Measurements from ENCODE around the gene PFKFB4.
A peak's percentile ranks its signal among the peaks of the same experiment; 100 is the strongest.

The PFKFB4 gene

DNA sequence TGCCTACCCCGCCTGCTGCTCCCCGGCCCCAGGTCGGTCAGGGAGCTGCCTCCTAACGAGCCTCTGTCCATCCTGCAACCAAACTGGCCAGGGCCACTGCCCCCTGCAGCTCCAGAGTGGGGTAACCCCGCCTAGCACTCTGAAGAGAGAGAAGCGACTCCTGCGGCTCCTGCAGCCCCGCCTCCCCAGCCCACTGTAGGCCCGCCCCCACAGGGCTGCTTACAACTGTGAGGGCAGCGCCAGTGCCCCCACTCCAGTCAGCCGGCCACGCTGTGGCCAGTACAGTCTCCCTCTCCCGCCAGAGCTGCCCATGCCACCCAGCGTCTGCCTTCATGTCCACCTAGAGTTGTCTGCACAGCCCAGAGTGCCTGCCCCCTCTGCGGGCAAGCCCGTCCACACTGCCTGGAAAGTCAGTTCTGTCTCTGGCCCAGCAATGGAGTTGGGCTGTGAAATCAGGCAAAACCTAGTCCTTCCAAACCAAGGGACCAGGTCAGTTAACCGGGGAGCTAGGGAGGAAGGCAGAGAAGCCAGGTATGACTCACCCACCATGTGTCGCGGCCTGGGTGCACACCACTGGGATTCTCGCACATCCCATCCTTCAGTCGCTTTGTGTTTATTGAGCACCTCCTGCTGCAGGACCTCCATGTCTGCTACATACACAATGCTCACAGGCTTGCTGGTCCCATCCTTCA lies 4.6 kb upstream of the PFKFB4 start:
- DNase-seq (ENCODE audit: low read depth): peak; percentile 40
- TF ChIP-seq CTCF (IDR thresholded peaks at IDR 0.05; ENCODE audit: insufficient read depth, low read depth, low read length, missing control alignments): no peak
- no peak overlapping the region for H3K4me3 ChIP-seq (ENCODE audit: low read length)

GRCh38 chr3:48560648-48561018 lies 4.0 kb upstream of the PFKFB4 start:
- DNase-seq (ENCODE audit: low read depth): no peak
- no peak for TF ChIP-seq CTCF (IDR thresholded peaks at IDR 0.05; ENCODE audit: insufficient read depth, low read depth, low read length, missing control alignments)
- no peak overlapping the region for H3K4me3 ChIP-seq (ENCODE audit: low read length)

DNA sequence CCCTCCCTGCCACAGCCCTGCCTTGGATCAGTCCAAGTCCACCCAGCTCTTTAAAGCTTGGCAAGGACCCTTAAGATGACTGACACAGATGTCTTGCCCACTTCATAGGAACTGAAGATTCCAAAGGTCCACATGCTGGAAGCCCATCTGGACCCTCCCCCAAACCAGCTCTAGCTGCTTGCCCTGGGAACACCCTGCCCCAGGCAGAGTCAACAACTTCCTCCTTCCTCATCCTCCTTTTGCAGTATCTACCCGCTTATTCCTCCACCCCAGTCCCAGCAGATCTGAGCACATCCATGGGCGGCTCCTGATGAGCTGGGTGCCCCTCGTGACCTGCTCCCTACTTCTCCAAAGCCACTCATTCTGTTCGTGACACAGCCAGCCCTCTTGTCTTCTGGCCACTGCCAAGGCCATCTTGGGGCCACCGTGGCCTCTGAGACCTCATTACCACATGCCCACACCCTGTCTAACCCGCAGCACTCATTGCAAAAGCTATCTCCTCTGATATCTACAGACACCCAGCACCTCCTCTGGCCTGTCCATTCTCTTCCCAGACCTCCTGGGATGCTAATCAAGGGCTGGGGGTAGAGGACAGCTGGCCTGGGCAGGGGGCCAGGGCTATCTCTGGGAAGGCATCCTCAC lies 2.0 kb upstream of the PFKFB4 start:
- no peak for TF ChIP-seq CTCF (IDR thresholded peaks at IDR 0.05; ENCODE audit: insufficient read depth, low read depth, low read length, missing control alignments)
- H3K4me3 ChIP-seq (ENCODE audit: low read length): no peak overlapping the region
- DNase-seq (ENCODE audit: low read depth): peak; percentile 43

DNA sequence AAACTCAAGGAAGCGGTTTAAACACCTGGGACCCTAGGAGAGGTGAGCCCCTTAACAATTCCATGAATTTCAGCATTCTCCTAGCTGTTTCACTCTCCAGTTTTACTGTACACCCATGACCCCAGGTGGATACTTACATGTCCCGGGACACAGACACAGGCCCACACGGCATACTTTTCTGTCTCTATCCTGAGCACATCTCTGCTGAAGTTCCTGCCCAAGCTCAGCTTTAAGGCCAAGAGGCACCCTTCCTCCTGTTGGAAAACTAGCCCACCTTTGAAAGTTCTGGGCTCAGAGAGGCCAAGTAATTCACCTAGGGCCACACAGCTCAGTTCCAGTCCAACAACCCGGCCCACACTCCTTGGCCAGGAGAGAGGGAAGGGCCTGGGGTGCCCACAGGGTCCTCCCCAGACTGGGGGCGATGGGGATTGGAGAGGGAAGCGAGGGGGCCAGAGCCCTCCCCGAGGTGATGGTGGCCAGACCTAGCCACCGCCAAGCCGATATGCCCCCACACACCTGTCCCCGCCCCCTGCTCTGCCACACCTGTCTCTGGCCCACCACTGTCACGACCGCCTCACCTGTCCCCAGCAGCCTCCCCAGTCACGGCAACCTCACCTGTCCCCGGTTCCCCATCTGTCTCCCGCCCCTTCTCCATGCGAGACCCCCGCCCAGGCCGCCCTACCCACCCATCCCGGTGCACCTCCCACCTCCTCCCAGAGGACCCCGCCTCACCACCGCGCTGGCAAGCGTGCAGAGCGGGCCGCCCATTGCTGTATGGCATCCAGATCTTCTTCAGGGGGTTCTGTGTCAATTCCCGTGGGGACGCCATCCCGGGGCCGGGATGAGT lies 431 bp downstream of the PFKFB4 start:
- TF ChIP-seq CTCF (IDR thresholded peaks at IDR 0.05; ENCODE audit: insufficient read depth, low read depth, low read length, missing control alignments): no peak

GRCh38 chr3:48555231-48555948 lies 1.2 kb downstream of the PFKFB4 start:
- peak overlapping the region; percentile 62 for H3K4me3 ChIP-seq (ENCODE audit: low read length)
- TF ChIP-seq CTCF (IDR thresholded peaks at IDR 0.05; ENCODE audit: insufficient read depth, low read depth, low read length, missing control alignments): no peak
- no peak for DNase-seq (ENCODE audit: low read depth)

More for the DNA sequence above, 431 bp downstream of the PFKFB4 start:
- no peak for DNase-seq (ENCODE audit: low read depth)
- peak overlapping the region; percentile 62 for H3K4me3 ChIP-seq (ENCODE audit: low read length)

GRCh38 chr3:48553886-48554845 lies 2.4 kb downstream of the PFKFB4 start:
- H3K4me3 ChIP-seq (ENCODE audit: low read length): no peak overlapping the region
- no peak for TF ChIP-seq CTCF (IDR thresholded peaks at IDR 0.05; ENCODE audit: insufficient read depth, low read depth, low read length, missing control alignments)
- DNase-seq (ENCODE audit: low read depth): peak; percentile 85

All from epithelial cell of esophagus (primary cell).